Fibroblast of the aortic adventitia (primary cell): ENCODE results near the gene RAB3GAP2. TPM values are rescaled to one million over a fixed set of nuclear protein-coding genes. Genes with fewer than 3 reads are reported as not detected.
A peak's percentile ranks its signal among the peaks of the same experiment; 100 is the strongest.
"Not testable (repeated sequence)": the region's sequence is repeated elsewhere in the genome, so short reads cannot be mapped to it uniquely, and the experiment has no call there.

Experiments
- DNase-seq: peaks from one replicate; pipeline ENCODE4 v3.0.0-alpha.2; 2010; ENCODE audit warnings: low read depth
- H3K4me3 ChIP-seq: 2 replicates; pipeline ENCODE4 v1.5.1; 2011; ENCODE audit warnings: low read depth, mild to moderate bottlenecking, control low read depth, low read length, moderate library complexity
- total RNA-seq: library from RNA; depleted of rRNA; stranded (reverse); fragments of >200 nt; gene quantifications from 2 replicates; pipeline ENCODE4 v1.2.3, GENCODE V29; 2012; ENCODE audit warnings: low replicate concordance
- TF ChIP-seq, protein P1 (sequence below): IDR thresholded peaks from 2 replicates; pipeline ENCODE4 v1.5.1; 2011; ENCODE audit warnings: mild to moderate bottlenecking, low read length, control low read depth, inconsistent platforms; ENCODE audit not compliant: insufficient read depth

RAB3GAP2 gene
- total RNA-seq, 1 donor: 39.7 TPM

DNA sequence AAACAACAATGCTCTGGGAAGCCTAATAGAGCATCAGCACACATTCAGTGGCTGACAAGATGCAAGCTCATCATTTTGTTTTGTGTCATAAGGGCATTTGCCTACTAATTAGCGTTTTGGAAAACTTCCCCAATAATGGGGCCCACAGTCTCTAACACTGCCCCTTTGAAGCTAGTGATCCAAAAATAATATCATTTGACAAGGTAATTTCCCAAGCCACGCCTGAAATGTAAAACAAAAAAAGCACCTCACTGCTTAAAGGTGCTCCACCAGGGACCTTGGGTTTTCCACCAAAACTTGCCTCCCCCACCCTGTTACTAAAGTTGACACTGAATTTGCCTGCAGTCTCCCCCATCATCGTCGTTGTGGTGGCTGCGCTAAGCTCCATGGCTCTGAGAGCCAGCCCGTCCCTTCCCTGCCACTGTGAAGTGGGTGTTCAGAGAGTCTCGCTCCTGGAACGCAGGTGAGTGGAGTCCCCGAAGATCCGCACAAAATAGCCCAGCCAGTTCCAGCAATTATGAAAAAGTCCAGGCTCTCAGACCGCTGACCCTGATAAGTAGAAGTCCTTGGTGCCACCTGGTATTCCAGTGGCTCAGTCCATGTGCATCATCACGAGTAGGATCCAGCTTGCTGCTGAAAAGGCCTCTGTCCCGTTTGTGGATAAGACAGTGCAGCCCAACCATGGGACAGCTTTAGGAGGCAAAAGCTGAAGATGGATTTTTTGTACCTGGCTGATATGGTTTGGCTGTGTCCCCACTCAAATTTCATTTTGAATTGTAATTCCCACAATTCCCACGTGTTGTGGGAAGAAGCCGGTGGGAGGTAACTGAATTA, 52.2 kb downstream of the RAB3GAP2 start:
- TF ChIP-seq, protein P1, sequence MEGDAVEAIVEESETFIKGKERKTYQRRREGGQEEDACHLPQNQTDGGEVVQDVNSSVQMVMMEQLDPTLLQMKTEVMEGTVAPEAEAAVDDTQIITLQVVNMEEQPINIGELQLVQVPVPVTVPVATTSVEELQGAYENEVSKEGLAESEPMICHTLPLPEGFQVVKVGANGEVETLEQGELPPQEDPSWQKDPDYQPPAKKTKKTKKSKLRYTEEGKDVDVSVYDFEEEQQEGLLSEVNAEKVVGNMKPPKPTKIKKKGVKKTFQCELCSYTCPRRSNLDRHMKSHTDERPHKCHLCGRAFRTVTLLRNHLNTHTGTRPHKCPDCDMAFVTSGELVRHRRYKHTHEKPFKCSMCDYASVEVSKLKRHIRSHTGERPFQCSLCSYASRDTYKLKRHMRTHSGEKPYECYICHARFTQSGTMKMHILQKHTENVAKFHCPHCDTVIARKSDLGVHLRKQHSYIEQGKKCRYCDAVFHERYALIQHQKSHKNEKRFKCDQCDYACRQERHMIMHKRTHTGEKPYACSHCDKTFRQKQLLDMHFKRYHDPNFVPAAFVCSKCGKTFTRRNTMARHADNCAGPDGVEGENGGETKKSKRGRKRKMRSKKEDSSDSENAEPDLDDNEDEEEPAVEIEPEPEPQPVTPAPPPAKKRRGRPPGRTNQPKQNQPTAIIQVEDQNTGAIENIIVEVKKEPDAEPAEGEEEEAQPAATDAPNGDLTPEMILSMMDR: no peak
- no peak for DNase-seq
- no peak overlapping the region for H3K4me3 ChIP-seq

DNA sequence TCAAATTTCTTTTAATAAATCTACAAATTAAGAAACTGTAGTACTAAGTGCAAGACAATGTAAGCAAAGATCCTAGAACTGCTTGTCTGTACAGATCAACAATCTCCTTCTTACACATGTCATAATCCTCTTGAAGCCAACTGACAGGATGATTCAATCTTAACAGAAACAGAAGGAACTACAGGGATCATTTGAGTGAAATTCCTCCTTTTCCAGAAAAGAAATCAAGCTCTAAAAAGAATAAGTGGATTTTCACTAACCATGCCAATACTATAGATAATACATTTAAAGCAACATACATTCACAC, 53.2 kb downstream of the RAB3GAP2 start:
- TF ChIP-seq, protein P1: no peak
- no peak overlapping the region for H3K4me3 ChIP-seq
- no peak for DNase-seq

DNA sequence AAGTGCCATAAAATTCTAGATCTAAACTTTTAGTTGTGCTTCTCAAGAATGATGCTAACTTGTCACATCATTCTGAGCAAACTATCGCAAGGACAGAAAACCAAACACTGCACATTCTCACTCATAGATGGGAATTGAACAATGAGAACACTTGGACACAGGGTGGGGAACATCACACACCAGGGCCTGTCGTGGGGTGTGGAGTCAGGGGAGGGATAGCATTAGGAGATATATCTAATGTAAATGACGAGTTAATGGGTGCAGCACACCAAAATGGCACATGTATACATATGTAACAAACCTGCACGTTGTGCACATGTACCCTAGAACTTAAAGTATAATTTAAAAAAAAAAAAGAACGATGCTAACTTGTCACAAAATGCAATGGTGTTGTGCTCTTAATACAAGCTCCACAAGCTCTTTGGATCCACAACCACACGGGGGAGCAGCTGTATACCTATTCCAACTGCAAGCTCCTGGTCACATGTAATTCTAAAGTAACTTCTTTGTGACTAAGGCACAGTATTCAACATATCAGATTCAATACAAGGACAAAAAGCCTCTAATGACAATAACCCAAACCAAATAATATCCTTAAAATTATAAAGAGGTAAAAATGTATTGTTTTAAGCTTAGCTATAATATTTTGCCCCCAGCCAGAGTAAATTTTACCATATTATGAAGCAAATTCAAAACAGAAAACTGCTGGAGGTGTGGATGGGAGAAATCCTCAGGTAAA, 53.7 kb downstream of the RAB3GAP2 start:
- DNase-seq: peak; percentile 81
- H3K4me3 ChIP-seq: not testable (repeated sequence)
- TF ChIP-seq, protein P1: peak; percentile 71

DNA sequence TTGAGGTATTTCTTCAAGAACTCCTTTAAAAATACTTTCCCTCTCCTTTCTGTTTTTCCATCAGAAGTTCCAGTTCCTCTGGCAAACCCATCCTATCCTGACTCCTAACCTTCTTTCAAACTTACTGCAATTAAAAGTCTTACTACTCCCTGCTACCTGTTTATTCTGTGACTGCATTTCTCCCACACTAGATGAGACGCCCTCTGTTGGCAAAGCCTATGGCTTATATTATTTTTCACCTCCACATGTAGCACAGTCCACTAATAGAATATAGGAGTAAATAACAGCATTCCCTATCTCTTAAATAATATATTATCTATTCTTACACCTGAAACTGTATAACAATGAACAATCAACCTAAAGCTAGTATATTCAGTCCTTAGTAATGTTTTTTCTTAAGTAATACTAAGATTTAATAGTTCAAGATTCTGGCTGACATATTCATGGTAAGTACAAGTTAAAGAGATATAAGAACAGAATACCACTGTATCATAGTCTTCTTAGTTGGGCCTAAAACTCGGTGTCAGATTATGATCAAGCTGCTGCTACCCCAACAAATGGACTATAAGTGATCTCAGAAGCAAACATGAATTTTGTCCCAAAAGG, 54.8 kb downstream of the RAB3GAP2 start:
- DNase-seq: no peak
- TF ChIP-seq, protein P1: peak; percentile 36
- no peak overlapping the region for H3K4me3 ChIP-seq

DNA sequence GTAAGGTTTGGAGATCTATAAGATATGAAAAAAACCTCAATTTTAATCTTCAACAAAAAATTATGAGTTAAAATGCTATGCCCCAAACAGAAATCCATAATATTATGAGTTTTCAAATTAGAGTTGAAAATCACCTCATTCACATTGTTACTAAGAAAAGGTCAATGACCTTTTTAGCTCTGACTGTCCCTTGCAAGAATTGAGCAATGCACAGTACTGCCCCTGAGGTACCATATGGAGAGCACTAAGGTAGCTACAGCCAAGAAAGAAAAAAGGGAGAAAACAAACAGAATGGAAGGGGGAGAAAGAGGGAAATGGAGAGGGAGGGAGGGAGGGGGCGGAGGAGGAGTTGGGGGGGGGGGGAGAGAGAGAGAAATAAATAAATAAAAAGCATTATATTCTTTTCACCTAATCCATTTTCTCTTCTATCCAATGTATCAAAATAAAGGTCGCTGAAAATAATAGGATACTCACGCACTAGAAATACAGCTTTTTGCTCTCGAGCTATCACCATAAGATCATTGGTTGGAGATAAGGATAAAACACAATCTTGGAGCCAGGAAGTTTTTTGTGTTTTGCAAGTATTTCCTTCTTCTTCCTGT, 58.8 kb downstream of the RAB3GAP2 start:
- TF ChIP-seq, protein P1: no peak
- no peak overlapping the region for H3K4me3 ChIP-seq
- no peak for DNase-seq

DNA sequence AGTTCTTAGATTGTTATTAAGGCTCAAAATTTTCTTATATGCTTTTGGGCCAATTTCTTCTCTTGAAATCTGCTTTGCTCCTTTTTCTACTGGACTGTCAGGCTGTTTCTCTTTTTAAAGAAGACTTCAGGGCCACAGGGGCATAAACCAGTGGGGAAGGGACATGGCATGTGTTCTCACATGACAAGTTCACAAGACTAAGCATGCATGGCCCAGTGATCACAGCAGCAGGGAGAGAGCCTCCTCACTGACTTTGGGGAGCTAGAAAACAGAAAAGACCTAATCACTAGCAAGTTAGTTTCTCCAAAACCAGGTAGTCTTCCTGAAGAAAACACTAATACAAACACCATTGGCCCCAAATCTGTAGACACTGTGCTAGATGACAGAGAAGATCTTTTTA, 64.8 kb downstream of the RAB3GAP2 start:
- H3K4me3 ChIP-seq: no peak overlapping the region
- TF ChIP-seq, protein P1: no peak
- no peak for DNase-seq

DNA sequence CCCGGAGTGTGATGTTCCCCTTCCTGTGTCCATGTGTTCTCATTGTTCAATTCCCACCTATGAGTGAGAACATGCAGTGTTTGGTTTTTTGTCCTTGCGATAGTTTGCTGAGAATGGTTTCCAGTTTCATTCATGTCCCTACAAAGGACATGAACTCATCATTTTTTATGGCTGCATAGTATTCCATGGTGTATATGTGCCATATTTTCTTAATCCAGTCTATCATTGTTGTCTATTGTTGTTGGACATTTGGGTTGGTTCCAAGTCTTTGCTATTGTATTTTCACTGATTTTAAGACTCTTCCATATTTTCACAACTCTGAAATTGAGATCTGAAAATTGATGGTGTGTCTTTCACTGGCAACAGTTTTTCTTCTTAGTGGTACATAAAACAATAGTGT, 67.5 kb downstream of the RAB3GAP2 start:
- not testable (repeated sequence) for DNase-seq, H3K4me3 ChIP-seq
